Activated CD4-positive, alpha-beta memory T cell treated with anti-CD3 and anti-CD28 coated beads for 36 hours (primary cell): Measurements from ENCODE around the gene AMBRA1. TPM values are rescaled to one million over a fixed set of nuclear protein-coding genes. Genes with fewer than 3 reads are reported as not detected.

Experiments used
- CTCF ChIA-PET: fragments of 350-600 bp; sonication (Branson Sonifier 250); formaldehyde crosslinking; loops from one replicate; lab custom pipeline; 2021; ENCODE audit warnings: antibody characterized with exemption, inconsistent platforms; lab: Charles Lee
- POLR2A ChIA-PET: fragments of 350-600 bp; sonication (Branson Sonifier 250); formaldehyde crosslinking; loops from one replicate; lab custom pipeline; 2021; ENCODE audit warnings: antibody characterized with exemption; lab: Charles Lee
- DNase-seq: peaks from one replicate; pipeline ENCODE4 v3.0.0-alpha.2; 2020
- H3K27ac Mint-ChIP-seq: one replicate; pipeline ENCODE4 v1.8.0; 2021; ENCODE audit warnings: mixed read lengths
- H3K27me3 Mint-ChIP-seq: one replicate; pipeline ENCODE4 v1.8.0; 2021; ENCODE audit warnings: mixed read lengths
- H3K36me3 Mint-ChIP-seq: one replicate; pipeline ENCODE4 v1.8.0; 2021; ENCODE audit warnings: mixed read lengths
- H3K4me1 Mint-ChIP-seq: one replicate; pipeline ENCODE4 v1.8.0; 2021; ENCODE audit warnings: low read depth, mixed read lengths
- H3K4me3 Mint-ChIP-seq: one replicate; pipeline ENCODE4 v1.8.0; 2021; ENCODE audit warnings: mild to moderate bottlenecking, mixed read lengths
- H3K9me3 Mint-ChIP-seq: one replicate; pipeline ENCODE4 v1.8.0; 2021; ENCODE audit warnings: mixed read lengths
- intact Hi-C: fragments of 100-400 bp; cut with micrococcal nuclease; formaldehyde crosslinking; loops from one replicate; pipeline ENCODE4 v1.15.1; 2023
- total RNA-seq, 2 experiments: library from RNA; stranded (reverse); gene quantifications; one replicate each; pipeline ENCODE4 v1.2.3, GENCODE V29; 2021

The AMBRA1 gene
- total RNA-seq, 2 experiments from 2014 or later = 22.5 to 24.1 TPM

- intact Hi-C loops = no loop called here
- Mint-ChIP-seq H3K4me3 (no peak overlapping the region), H3K4me1 (peaks cover 27% of the 10 kb centered on the region), H3K27ac (no peak overlapping the region), H3K9me3 (no peaks in the 10 kb centered on the region), H3K27me3 (peaks cover 58% of the 10 kb centered on the region), H3K36me3 (no peaks in the 10 kb centered on the region)
- DNase-seq = no peak
- CTCF ChIA-PET = interaction anchor here (0.7 to 7.8 kb wide), 3 partner anchors 36 to 144 kb away, joined by 3 to 83 read pairs (median 53); partner anchors contain the start of gene DGKZ
- POLR2A ChIA-PET = no interaction called here
Observed at GRCh38 chr11:46386674-46387073, 207.1 kb downstream of the AMBRA1 start.

GRCh38 chr11:46386005-46386578 is 207.7 kb downstream of the AMBRA1 start:
- no peak overlapping the region for H3K4me3 Mint-ChIP-seq
- ChIA-PET CTCF (interaction anchor here (7.4 to 7.8 kb wide), 2 partner anchors 35 to 145 kb away, joined by 53 to 83 read pairs; partner anchors contain the start of gene DGKZ), POLR2A (no interaction called here)
- peaks cover 58% of the 10 kb centered on the region for H3K27me3 Mint-ChIP-seq
- no peaks in the 10 kb centered on the region for H3K9me3 Mint-ChIP-seq
- peaks cover 27% of the 10 kb centered on the region for H3K4me1 Mint-ChIP-seq
- intact Hi-C loops = no loop called here
- no peaks in the 10 kb centered on the region for H3K36me3 Mint-ChIP-seq
- no peak for DNase-seq
- no peak overlapping the region for H3K27ac Mint-ChIP-seq

GRCh38 chr11:46385169-46386004 is 208.4 kb downstream of the AMBRA1 start:
- intact Hi-C loops = no loop called here
- H3K9me3 Mint-ChIP-seq = no peaks in the 10 kb centered on the region
- peaks cover 54% of the 10 kb centered on the region for H3K27me3 Mint-ChIP-seq

DNA sequence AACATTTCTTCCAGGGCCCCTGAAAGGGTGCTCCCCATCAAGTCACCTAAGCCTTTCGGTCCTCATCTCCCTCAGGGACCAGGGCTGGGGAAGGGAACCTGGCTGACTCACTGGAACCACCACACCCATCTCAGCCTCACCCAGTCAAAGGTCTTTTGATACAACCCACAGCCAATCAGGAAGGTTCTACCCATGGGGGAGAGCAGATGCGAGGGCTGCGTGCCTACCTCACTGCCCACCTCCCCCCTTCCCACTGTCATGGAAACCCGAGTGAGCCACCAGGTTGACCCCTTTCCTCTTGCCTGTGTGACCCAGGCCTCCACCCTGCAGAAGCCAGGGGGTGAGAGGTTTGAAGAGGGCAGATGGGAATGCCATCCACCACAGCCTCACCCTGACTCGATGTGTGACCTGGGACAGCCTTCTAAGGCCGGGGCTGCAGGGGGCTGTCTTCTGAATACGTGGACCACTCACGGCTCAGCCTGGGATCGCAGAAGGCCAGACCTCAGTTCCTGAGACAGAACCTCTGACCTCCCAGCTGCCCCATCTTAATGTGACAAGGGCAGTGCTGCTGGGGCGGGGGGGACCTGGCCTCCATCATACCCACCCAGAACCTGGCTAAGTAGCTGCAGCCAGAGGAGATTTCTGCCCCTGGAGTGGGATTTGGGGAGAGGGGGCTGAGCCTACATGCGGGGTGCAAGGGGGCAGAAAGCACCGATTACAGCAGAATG is 209.7 kb downstream of the AMBRA1 start:
- peaks cover 16% of the 10 kb centered on the region for H3K4me1 Mint-ChIP-seq

More at GRCh38 chr11:46385169-46386004, 208.4 kb downstream of the AMBRA1 start:
- ChIA-PET POLR2A (no interaction called here), CTCF (interaction anchor here (7.4 kb wide), 1 partner anchor 146 kb away, joined by 53 read pairs; no protein-coding TSS in a partner anchor)
- DNase-seq = no peak
- H3K27ac Mint-ChIP-seq = no peak overlapping the region
- no peak overlapping the region for H3K4me3 Mint-ChIP-seq
- H3K4me1 Mint-ChIP-seq = peaks cover 22% of the 10 kb centered on the region
- H3K36me3 Mint-ChIP-seq = no peaks in the 10 kb centered on the region

DNA sequence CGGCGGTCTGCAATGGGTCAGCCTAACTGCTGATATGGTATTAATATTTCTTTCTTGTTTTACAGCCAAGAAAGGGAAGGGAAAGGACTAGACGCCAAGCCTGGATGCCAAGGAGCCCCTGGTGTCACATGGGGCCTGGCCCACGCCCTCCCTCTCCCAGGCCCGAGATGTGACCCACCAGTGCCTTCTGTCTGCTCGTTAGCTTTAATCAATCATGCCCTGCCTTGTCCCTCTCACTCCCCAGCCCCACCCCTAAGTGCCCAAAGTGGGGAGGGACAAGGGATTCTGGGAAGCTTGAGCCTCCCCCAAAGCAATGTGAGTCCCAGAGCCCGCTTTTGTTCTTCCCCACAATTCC is 210.4 kb downstream of the AMBRA1 start:
- Mint-ChIP-seq H3K9me3 (no peaks in the 10 kb centered on the region), H3K36me3 (no peaks in the 10 kb centered on the region), H3K4me1 (peaks cover 16% of the 10 kb centered on the region), H3K4me3 (no peak overlapping the region), H3K27me3 (peaks cover 40% of the 10 kb centered on the region), H3K27ac (no peak overlapping the region)
- CTCF ChIA-PET = interaction anchor here (1.0 to 1.2 kb wide), 3 partner anchors 11 to 21 kb away, joined by 3 to 4 read pairs (median 3); no protein-coding TSS in a partner anchor
- no peak for DNase-seq
- intact Hi-C loops = no loop called here
- POLR2A ChIA-PET = no interaction called here

More for the DNA sequence above, 209.7 kb downstream of the AMBRA1 start:
- no peak overlapping the region for H3K4me3 Mint-ChIP-seq
- DNase-seq = no peak
- intact Hi-C loops = no loop called here
- ChIA-PET CTCF (interaction anchor here (1.2 kb wide), 2 partner anchors 14 to 21 kb away, joined by 3 read pairs; no protein-coding TSS in a partner anchor), POLR2A (no interaction called here)
- H3K27ac Mint-ChIP-seq = no peak overlapping the region
- no peaks in the 10 kb centered on the region for H3K36me3 Mint-ChIP-seq
- peaks cover 43% of the 10 kb centered on the region for H3K27me3 Mint-ChIP-seq
- H3K9me3 Mint-ChIP-seq = no peaks in the 10 kb centered on the region

- no peaks in the 10 kb centered on the region for H3K9me3 Mint-ChIP-seq
- peaks cover 35% of the 10 kb centered on the region for H3K27me3 Mint-ChIP-seq
- H3K4me3 Mint-ChIP-seq = no peak overlapping the region
- CTCF ChIA-PET = interaction anchor here (1.0 to 1.2 kb wide), 2 partner anchors 11 to 20 kb away, joined by 3 to 4 read pairs; no protein-coding TSS in a partner anchor
- intact Hi-C loops = no loop called here
- H3K27ac Mint-ChIP-seq = no peak overlapping the region
- POLR2A ChIA-PET = no interaction called here
- H3K36me3 Mint-ChIP-seq = peaks cover 4% of the 10 kb centered on the region
- H3K4me1 Mint-ChIP-seq = peaks cover 11% of the 10 kb centered on the region
- no peak for DNase-seq
Observed at GRCh38 chr11:46382646-46383403, 211.0 kb downstream of the AMBRA1 start.

DNA sequence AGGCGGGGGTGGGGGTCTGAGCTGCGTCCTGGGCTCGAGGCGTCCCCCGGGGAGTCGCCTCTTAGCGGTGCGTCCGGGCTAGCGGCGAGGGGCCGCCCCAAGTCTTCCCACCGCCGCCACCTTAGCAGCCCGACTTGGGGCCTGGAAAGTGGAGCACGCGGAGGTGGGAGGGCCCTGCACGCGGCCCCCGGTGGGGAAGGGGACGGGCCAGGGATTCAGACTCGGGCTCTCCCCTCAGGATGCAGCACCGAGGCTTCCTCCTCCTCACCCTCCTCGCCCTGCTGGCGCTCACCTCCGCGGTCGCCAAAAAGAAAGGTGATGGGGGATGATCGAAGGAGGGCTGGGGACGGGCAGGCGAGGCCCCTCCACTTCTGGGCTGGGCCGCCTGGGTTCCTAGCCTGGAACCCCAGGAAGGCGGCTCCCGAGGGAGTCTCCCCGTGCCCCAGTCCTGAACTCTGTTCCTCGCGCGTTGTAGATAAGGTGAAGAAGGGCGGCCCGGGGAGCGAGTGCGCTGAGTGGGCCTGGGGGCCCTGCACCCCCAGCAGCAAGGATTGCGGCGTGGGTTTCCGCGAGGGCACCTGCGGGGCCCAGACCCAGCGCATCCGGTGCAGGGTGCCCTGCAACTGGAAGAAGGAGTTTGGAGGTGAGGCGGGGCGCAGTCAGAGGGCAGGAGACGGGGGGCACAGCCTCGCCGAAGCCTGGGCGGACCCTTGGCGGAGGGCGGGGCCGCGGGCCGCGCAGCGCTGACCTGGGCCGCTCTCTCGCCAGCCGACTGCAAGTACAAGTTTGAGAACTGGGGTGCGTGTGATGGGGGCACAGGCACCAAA is 211.8 kb downstream of the AMBRA1 start:
- peaks cover 31% of the 10 kb centered on the region for H3K27me3 Mint-ChIP-seq
- H3K9me3 Mint-ChIP-seq = no peaks in the 10 kb centered on the region
- peaks cover 12% of the 10 kb centered on the region for H3K36me3 Mint-ChIP-seq
- ChIA-PET POLR2A (interaction anchor here (1.1 kb wide), 1 partner anchor 10 kb away, joined by 3 read pairs; the partner anchor contains the start of gene CHRM4), CTCF (no interaction called here)
- H3K27ac Mint-ChIP-seq = no peak overlapping the region
- H3K4me1 Mint-ChIP-seq = peaks cover 10% of the 10 kb centered on the region
- peak; percentile 42 for DNase-seq
- peak overlapping the region; percentile 68 for H3K4me3 Mint-ChIP-seq
- intact Hi-C loops = loop anchor here (2.0 kb wide), 1 partner anchor 21 kb away; no protein-coding TSS in a partner anchor

- intact Hi-C loops = loop anchor here (2.0 kb wide), 1 partner anchor 20 kb away; no protein-coding TSS in a partner anchor
- peaks cover 8% of the 10 kb centered on the region for H3K4me1 Mint-ChIP-seq
- peak within 1 kb of the TSS; percentile 45 for H3K27ac Mint-ChIP-seq
- H3K27me3 Mint-ChIP-seq = peaks cover 23% of the 10 kb centered on the region
- DNase-seq = peak; percentile 24
- ChIA-PET POLR2A (interaction anchor here (1.1 kb wide), 2 partner anchors 11 to 32 kb away, joined by 3 read pairs; partner anchors contain the start of gene CHRM4), CTCF (interaction anchor here (1.0 kb wide), 1 partner anchor 32 kb away, joined by 4 read pairs; no protein-coding TSS in a partner anchor)
- no peaks in the 10 kb centered on the region for H3K9me3 Mint-ChIP-seq
- peak within 1 kb of the TSS; percentile 74 for H3K4me3 Mint-ChIP-seq
- peaks cover 20% of the 10 kb centered on the region for H3K36me3 Mint-ChIP-seq
Observed at GRCh38 chr11:46381048-46381818, 212.6 kb downstream of the AMBRA1 start, which contains the start of gene MDK. MDK (plus strand) TSS chr11:46381669; CDS start chr11:46382058, 389 bp downstream.

GRCh38 chr11:46380340-46381047 is 213.3 kb downstream of the AMBRA1 start:
- Mint-ChIP-seq H3K27ac (peak overlapping the region; percentile 45), H3K27me3 (peaks cover 17% of the 10 kb centered on the region), H3K9me3 (no peaks in the 10 kb centered on the region), H3K4me3 (peak overlapping the region; percentile 74), H3K36me3 (peaks cover 22% of the 10 kb centered on the region), H3K4me1 (peaks cover 7% of the 10 kb centered on the region)
- ChIA-PET CTCF (interaction anchor here (1.0 kb wide), 1 partner anchor 31 kb away, joined by 4 read pairs; no protein-coding TSS in a partner anchor), POLR2A (interaction anchor here (1.1 kb wide), 2 partner anchors 11 to 32 kb away, joined by 3 read pairs; partner anchors contain the start of gene CHRM4)
- DNase-seq = peak; percentile 88
- intact Hi-C loops = loop anchor here (1.0 to 2.0 kb wide), 3 partner anchors 20 to 33 kb away; partner anchors contain the start of gene DGKZ
